Measurements from ENCODE around the gene TFF3. TPM values are rescaled to one million over a fixed set of nuclear protein-coding genes. Genes with fewer than 3 reads are reported as not detected.

The TFF3 gene
- polyA plus RNA-seq, 2 donors = 2.3 to 8.6 TPM

GRCh38 chr21:42282021-42282420, 33.2 kb downstream of the TFF3 start:
- no peak overlapping the region for H3K4me3 ChIP-seq (ENCODE audit: low read depth in 1 of 2, low read length in 2 of 2)
- H3K36me3 ChIP-seq (ENCODE audit: control insufficient read depth in 2 of 2, insufficient read depth in 2 of 2, low read length in 1 of 2) = peaks cover 0 to 7% of the 10 kb centered on the region in 2 donors
- no peaks in the 10 kb centered on the region for H3K27me3 ChIP-seq (ENCODE audit: control insufficient read depth in 1 of 2, insufficient read depth in 2 of 2, low read length in 2 of 2)
- 94 to 95% methylated on average over 18 of the region's 18 CpGs for WGBS, 2 donors
- no peaks in the 10 kb centered on the region for H3K9me3 ChIP-seq (ENCODE audit: control insufficient read depth in 2 of 2, insufficient read depth in 1 of 2, low read depth in 1 of 2, low read length in 1 of 2)
- no peaks in the 10 kb centered on the region for H3K4me1 ChIP-seq (ENCODE audit: control insufficient read depth in 2 of 2, insufficient read depth in 2 of 2, low read length in 1 of 2)
- no peak overlapping the region for H3K27ac ChIP-seq (ENCODE audit: low read depth in 2 of 2, low read length in 1 of 2)

- peaks cover 0 to 9% of the 10 kb centered on the region in 2 donors for H3K36me3 ChIP-seq (ENCODE audit: control insufficient read depth in 2 of 2, insufficient read depth in 2 of 2, low read length in 1 of 2)
- WGBS, 2 donors = 81 to 88% methylated on average over 12 of the region's 12 CpGs
These were observed 34.0 kb downstream of the TFF3 start for GRCh38 chr21:42281181-42281680.

GRCh38 chr21:42280356-42281180, 34.6 kb downstream of the TFF3 start:
- Histone ChIP-seq H3K27me3 (ENCODE audit: control insufficient read depth in 1 of 2, insufficient read depth in 2 of 2, low read length in 2 of 2) (no peaks in the 10 kb centered on the region), H3K36me3 (ENCODE audit: control insufficient read depth in 2 of 2, insufficient read depth in 2 of 2, low read length in 1 of 2) (peaks cover 0 to 9% of the 10 kb centered on the region in 2 donors), H3K27ac (ENCODE audit: low read depth in 2 of 2, low read length in 1 of 2) (no peak overlapping the region), H3K4me3 (ENCODE audit: low read depth in 1 of 2, low read length in 2 of 2) (no peak overlapping the region), H3K4me1 (ENCODE audit: control insufficient read depth in 2 of 2, insufficient read depth in 2 of 2, low read length in 1 of 2) (peaks cover 0 to 4% of the 10 kb centered on the region in 2 donors), H3K9me3 (ENCODE audit: control insufficient read depth in 2 of 2, insufficient read depth in 1 of 2, low read depth in 1 of 2, low read length in 1 of 2) (no peaks in the 10 kb centered on the region)
- WGBS, 2 donors = 84 to 89% methylated on average over 22 of the region's 22 CpGs

More at GRCh38 chr21:42281181-42281680, 34.0 kb downstream of the TFF3 start:
- Histone ChIP-seq H3K27ac (ENCODE audit: low read depth in 2 of 2, low read length in 1 of 2) (no peak overlapping the region), H3K4me3 (ENCODE audit: low read depth in 1 of 2, low read length in 2 of 2) (no peak overlapping the region), H3K27me3 (ENCODE audit: control insufficient read depth in 1 of 2, insufficient read depth in 2 of 2, low read length in 2 of 2) (no peaks in the 10 kb centered on the region), H3K4me1 (ENCODE audit: control insufficient read depth in 2 of 2, insufficient read depth in 2 of 2, low read length in 1 of 2) (peaks cover 0 to 4% of the 10 kb centered on the region in 2 donors), H3K9me3 (ENCODE audit: control insufficient read depth in 2 of 2, insufficient read depth in 1 of 2, low read depth in 1 of 2, low read length in 1 of 2) (no peaks in the 10 kb centered on the region)

- Histone ChIP-seq H3K4me1 (ENCODE audit: control insufficient read depth in 2 of 2, insufficient read depth in 2 of 2, low read length in 1 of 2) (peaks cover 0 to 4% of the 10 kb centered on the region in 2 donors), H3K27ac (ENCODE audit: low read depth in 2 of 2, low read length in 1 of 2) (no peak overlapping the region), H3K27me3 (ENCODE audit: control insufficient read depth in 1 of 2, insufficient read depth in 2 of 2, low read length in 2 of 2) (no peaks in the 10 kb centered on the region), H3K4me3 (ENCODE audit: low read depth in 1 of 2, low read length in 2 of 2) (no peak overlapping the region), H3K9me3 (ENCODE audit: control insufficient read depth in 2 of 2, insufficient read depth in 1 of 2, low read depth in 1 of 2, low read length in 1 of 2) (no peaks in the 10 kb centered on the region), H3K36me3 (ENCODE audit: control insufficient read depth in 2 of 2, insufficient read depth in 2 of 2, low read length in 1 of 2) (peaks cover 0 to 9% of the 10 kb centered on the region in 2 donors)
- WGBS, 2 donors = 85% methylated on average over 11 of the region's 11 CpGs
These were observed 35.3 kb downstream of the TFF3 start for GRCh38 chr21:42279888-42280287.

GRCh38 chr21:42279341-42279871, 35.8 kb downstream of the TFF3 start:
- 87 to 90% methylated on average over 20 of the region's 20 CpGs for WGBS, 2 donors

GRCh38 chr21:42278451-42279149, 36.6 kb downstream of the TFF3 start:
- WGBS, 2 donors = 82 to 91% methylated on average over 19 of the region's 19 CpGs
- Histone ChIP-seq H3K4me3 (ENCODE audit: low read depth in 1 of 2, low read length in 2 of 2) (no peak overlapping the region), H3K36me3 (ENCODE audit: control insufficient read depth in 2 of 2, insufficient read depth in 2 of 2, low read length in 1 of 2) (peaks cover 0 to 9% of the 10 kb centered on the region in 2 donors), H3K4me1 (ENCODE audit: control insufficient read depth in 2 of 2, insufficient read depth in 2 of 2, low read length in 1 of 2) (peaks cover 0 to 4% of the 10 kb centered on the region in 2 donors), H3K9me3 (ENCODE audit: control insufficient read depth in 2 of 2, insufficient read depth in 1 of 2, low read depth in 1 of 2, low read length in 1 of 2) (no peaks in the 10 kb centered on the region), H3K27ac (ENCODE audit: low read depth in 2 of 2, low read length in 1 of 2) (no peak overlapping the region), H3K27me3 (ENCODE audit: control insufficient read depth in 1 of 2, insufficient read depth in 2 of 2, low read length in 2 of 2) (no peaks in the 10 kb centered on the region)

More at GRCh38 chr21:42279341-42279871, 35.8 kb downstream of the TFF3 start:
- H3K36me3 ChIP-seq (ENCODE audit: control insufficient read depth in 2 of 2, insufficient read depth in 2 of 2, low read length in 1 of 2) = peaks cover 0 to 9% of the 10 kb centered on the region in 2 donors
- no peak overlapping the region for H3K4me3 ChIP-seq (ENCODE audit: low read depth in 1 of 2, low read length in 2 of 2)
- no peak overlapping the region for H3K27ac ChIP-seq (ENCODE audit: low read depth in 2 of 2, low read length in 1 of 2)
- peaks cover 0 to 4% of the 10 kb centered on the region in 2 donors for H3K4me1 ChIP-seq (ENCODE audit: control insufficient read depth in 2 of 2, insufficient read depth in 2 of 2, low read length in 1 of 2)
- H3K27me3 ChIP-seq (ENCODE audit: control insufficient read depth in 1 of 2, insufficient read depth in 2 of 2, low read length in 2 of 2) = no peaks in the 10 kb centered on the region
- H3K9me3 ChIP-seq (ENCODE audit: control insufficient read depth in 2 of 2, insufficient read depth in 1 of 2, low read depth in 1 of 2, low read length in 1 of 2) = no peaks in the 10 kb centered on the region

- no peak overlapping the region for H3K4me3 ChIP-seq (ENCODE audit: low read depth in 1 of 2, low read length in 2 of 2)
- no peaks in the 10 kb centered on the region for H3K9me3 ChIP-seq (ENCODE audit: control insufficient read depth in 2 of 2, insufficient read depth in 1 of 2, low read depth in 1 of 2, low read length in 1 of 2)
- no peaks in the 10 kb centered on the region for H3K27me3 ChIP-seq (ENCODE audit: control insufficient read depth in 1 of 2, insufficient read depth in 2 of 2, low read length in 2 of 2)
- 76 to 79% methylated on average over 4 of the region's 4 CpGs for WGBS, 2 donors
- peaks cover 0 to 9% of the 10 kb centered on the region in 2 donors for H3K36me3 ChIP-seq (ENCODE audit: control insufficient read depth in 2 of 2, insufficient read depth in 2 of 2, low read length in 1 of 2)
- H3K27ac ChIP-seq (ENCODE audit: low read depth in 2 of 2, low read length in 1 of 2) = no peak overlapping the region
- H3K4me1 ChIP-seq (ENCODE audit: control insufficient read depth in 2 of 2, insufficient read depth in 2 of 2, low read length in 1 of 2) = peaks cover 0 to 4% of the 10 kb centered on the region in 2 donors
These were observed 37.6 kb downstream of the TFF3 start for GRCh38 chr21:42277593-42277992.

GRCh38 chr21:42276526-42277154, 38.6 kb downstream of the TFF3 start:
- Histone ChIP-seq H3K27ac (ENCODE audit: low read depth in 2 of 2, low read length in 1 of 2) (no peak overlapping the region), H3K4me3 (ENCODE audit: low read depth in 1 of 2, low read length in 2 of 2) (no peak overlapping the region), H3K36me3 (ENCODE audit: control insufficient read depth in 2 of 2, insufficient read depth in 2 of 2, low read length in 1 of 2) (peaks cover 0 to 4% of the 10 kb centered on the region in 2 donors), H3K27me3 (ENCODE audit: control insufficient read depth in 1 of 2, insufficient read depth in 2 of 2, low read length in 2 of 2) (no peaks in the 10 kb centered on the region), H3K4me1 (ENCODE audit: control insufficient read depth in 2 of 2, insufficient read depth in 2 of 2, low read length in 1 of 2) (peaks cover 0 to 4% of the 10 kb centered on the region in 2 donors), H3K9me3 (ENCODE audit: control insufficient read depth in 2 of 2, insufficient read depth in 1 of 2, low read depth in 1 of 2, low read length in 1 of 2) (no peaks in the 10 kb centered on the region)
- 91% methylated on average over 17 of the region's 17 CpGs for WGBS, 2 donors

GRCh38 chr21:42276076-42276475, 39.1 kb downstream of the TFF3 start:
- no peak overlapping the region for H3K27ac ChIP-seq (ENCODE audit: low read depth in 2 of 2, low read length in 1 of 2)
- H3K9me3 ChIP-seq (ENCODE audit: control insufficient read depth in 2 of 2, insufficient read depth in 1 of 2, low read depth in 1 of 2, low read length in 1 of 2) = no peaks in the 10 kb centered on the region
- H3K4me3 ChIP-seq (ENCODE audit: low read depth in 1 of 2, low read length in 2 of 2) = no peak overlapping the region
- no peaks in the 10 kb centered on the region for H3K27me3 ChIP-seq (ENCODE audit: control insufficient read depth in 1 of 2, insufficient read depth in 2 of 2, low read length in 2 of 2)
- H3K4me1 ChIP-seq (ENCODE audit: control insufficient read depth in 2 of 2, insufficient read depth in 2 of 2, low read length in 1 of 2) = peaks cover 0 to 4% of the 10 kb centered on the region in 2 donors
- peaks cover 0 to 4% of the 10 kb centered on the region in 2 donors for H3K36me3 ChIP-seq (ENCODE audit: control insufficient read depth in 2 of 2, insufficient read depth in 2 of 2, low read length in 1 of 2)
- WGBS, 2 donors = 47 to 63% methylated on average over 13 of the region's 13 CpGs

Data from esophagus (tissue), 2 donors.